ENCODE data around the gene SLC30A2. TPM values are rescaled to one million over a fixed set of nuclear protein-coding genes. Genes with fewer than 3 reads are reported as not detected.

SLC30A2 gene
- total RNA-seq, 1 experiment from 2014 or later, result 0.35 TPM

- Histone ChIP-seq H3K4me2 (ENCODE audit: insufficient read depth, insufficient read length, low read length) (peak within 1 kb of the TSS; percentile 92), H3K14ac (ENCODE audit: insufficient read depth, low read length) (no peak within 1 kb of the TSS), H4K5ac (ENCODE audit: insufficient read length, low read depth, low read length) (no peak within 1 kb of the TSS), H3K18ac (ENCODE audit: insufficient read length, low read depth, low read length) (peak within 1 kb of the TSS; percentile 43), H3K79me2 (ENCODE audit: insufficient read depth, low read length) (no peaks in the 10 kb centered on the region), H2AFZ (ENCODE audit: low read length) (no peak within 1 kb of the TSS), H2BK5ac (ENCODE audit: insufficient read length, low read length) (no peak within 1 kb of the TSS), H3K23me2 (ENCODE audit: insufficient read length, low read depth, low read length, poor library complexity, severe bottlenecking) (peaks cover 5% of the 10 kb centered on the region), H2BK12ac (ENCODE audit: insufficient read length, low read depth, low read length) (no peak within 1 kb of the TSS), H4K91ac (ENCODE audit: insufficient read length, low read depth, low read length) (no peak within 1 kb of the TSS), H3K4ac (ENCODE audit: low read depth, low read length) (no peak within 1 kb of the TSS), H3K56ac (ENCODE audit: insufficient read length, low read depth, low read length) (no peak within 1 kb of the TSS), H2BK20ac (ENCODE audit: low read depth, low read length, poor library complexity, severe bottlenecking) (no peak within 1 kb of the TSS), H4K20me1 (ENCODE audit: control insufficient read depth, insufficient read depth, insufficient read length) (no peaks in the 10 kb centered on the region), H3K27me3 (ENCODE audit: insufficient read depth, low read length) (no peaks in the 10 kb centered on the region), H4K8ac (replicated peaks; ENCODE audit: insufficient read length, low read depth, low read length) (no peak within 1 kb of the TSS), H3K9me3 (ENCODE audit: control insufficient read depth, low read depth, low read length) (no peaks in the 10 kb centered on the region), H3K27ac (ENCODE audit: insufficient read length, low read depth, low read length) (no peak within 1 kb of the TSS), H3K9ac (ENCODE audit: extremely low read depth, insufficient read length, low read length) (peak within 1 kb of the TSS; percentile 79), H3T11ph (ENCODE audit: low read length) (no peak within 1 kb of the TSS), H3K79me1 (ENCODE audit: insufficient read depth, low read depth, low read length, poor library complexity, severe bottlenecking) (no peaks in the 10 kb centered on the region), H2BK120ac (ENCODE audit: low read depth, low read length, poor library complexity, severe bottlenecking) (no peak within 1 kb of the TSS), H2AK5ac (ENCODE audit: insufficient read length, low read length) (no peak within 1 kb of the TSS), H3K23ac (ENCODE audit: insufficient read length, low read depth, low read length) (no peak within 1 kb of the TSS), H2BK15ac (ENCODE audit: low read depth, low read length) (no peak within 1 kb of the TSS), H3K4me1 (ENCODE audit: insufficient read depth, low read length) (peaks cover 8% of the 10 kb centered on the region; the same call in 1 of the 2 replicates)
- no CpG with 5 or more reads among the region's 47 CpGs for WGBS (ENCODE audit: extremely low coverage, insufficient read length, low lambda C conversion rate)
- H3K27me3 Mint-ChIP-seq (ENCODE audit: low read depth), result peaks cover 2% of the 10 kb centered on the region
- peak; percentile 98 for DNase-seq
- peak; percentile 97 for TF ChIP-seq CTCF (conservative IDR thresholded peaks at IDR 0.05)
- H3K9me3 Mint-ChIP-seq, result no peaks in the 10 kb centered on the region; a peak in 1 of 5 replicates
- no peaks in the 10 kb centered on the region; a peak in 1 of 7 replicates for H3K36me3 Mint-ChIP-seq (ENCODE audit: insufficient read depth in 1 of 3, low read depth in 3 of 3)
- H3K27ac Mint-ChIP-seq, result peak within 1 kb of the TSS; percentile 53 to 97 (median 82)
- peak within 1 kb of the TSS; percentile 90 to 93 for H3K4me3 Mint-ChIP-seq
- peaks cover 22 to 38% of the 10 kb centered on the region in 2 experiments for H3K4me1 Mint-ChIP-seq
These were observed 47.8 kb downstream of the SLC30A2 start, which contains the start of gene PAFAH2 for GRCh38 chr1:25997828-25998761. TSS of gene PAFAH2 (minus strand) at chr1:25998063. CDS start at chr1:25990816, 7,247 bp downstream.
